ENCODE results near the gene SLMAP. TPM values are rescaled to one million over a fixed set of nuclear protein-coding genes. Genes with fewer than 3 reads are reported as not detected.

SLMAP gene
- total and polyA plus RNA-seq, 7 donors, result 31.2 to 180 (median 106) TPM

GRCh38 chr3:57838627-57839026 lies 82.5 kb downstream of the SLMAP start:
- DNase-seq, result no peak
- no peaks in the 10 kb centered on the region for H3K9me3 ChIP-seq
- no peaks in the 10 kb centered on the region for H3K27me3 ChIP-seq (ENCODE audit: insufficient read depth in 3 of 3, low read length in 2 of 3)
- intact Hi-C loops (cut with DNase I), result no loop called here
- no peak overlapping the region for H3K27ac ChIP-seq
- no peak overlapping the region for H3K4me3 ChIP-seq
- WGBS, 3 donors, result 94 to 97% (median 94%) methylated on average over 3 of the region's 3 CpGs
- H3K36me3 ChIP-seq (ENCODE audit: insufficient read depth in 1 of 2, low read depth in 1 of 2), result no peaks in the 10 kb centered on the region
- no peaks in the 10 kb centered on the region for H3K4me1 ChIP-seq
- no peak for TF ChIP-seq CTCF (IDR thresholded peaks at IDR 0.05)
- no peak for ATAC-seq

- DNase-seq (no peak), ATAC-seq (no peak)
- Histone ChIP-seq H3K36me3 (ENCODE audit: insufficient read depth in 1 of 2, low read depth in 1 of 2) (peaks cover 0 to under 1% of the 10 kb centered on the region in 2 donors), H3K27me3 (ENCODE audit: insufficient read depth in 3 of 3, low read length in 2 of 3) (no peaks in the 10 kb centered on the region), H3K9me3 (no peaks in the 10 kb centered on the region), H3K27ac (no peak overlapping the region), H3K4me1 (no peaks in the 10 kb centered on the region), H3K4me3 (no peak overlapping the region)
- 90 to 96% (median 93%) methylated on average over 1 of the region's 1 CpG for WGBS, 3 donors
- intact Hi-C loops (cut with DNase I), result no loop called here
- TF ChIP-seq CTCF (IDR thresholded peaks at IDR 0.05), result no peak
Measured at GRCh38 chr3:57840473-57840872, 84.4 kb downstream of the SLMAP start.

- intact Hi-C loops (cut with DNase I), result no loop called here
- no peak for TF ChIP-seq CTCF (IDR thresholded peaks at IDR 0.05)
- Histone ChIP-seq H3K27ac (no peak overlapping the region), H3K4me3 (no peak overlapping the region), H3K27me3 (ENCODE audit: insufficient read depth in 3 of 3, low read length in 2 of 3) (no peaks in the 10 kb centered on the region), H3K36me3 (ENCODE audit: insufficient read depth in 1 of 2, low read depth in 1 of 2) (peaks cover 0 to 7% of the 10 kb centered on the region in 2 donors), H3K9me3 (no peaks in the 10 kb centered on the region), H3K4me1 (no peaks in the 10 kb centered on the region)
- no peak for DNase-seq
- 72 to 86% (median 78%) methylated on average over 2 of the region's 2 CpGs for WGBS, 3 donors
- no peak for ATAC-seq
Measured at GRCh38 chr3:57841818-57842217, 85.7 kb downstream of the SLMAP start.

- no peaks in the 10 kb centered on the region for H3K27me3 ChIP-seq (ENCODE audit: insufficient read depth in 3 of 3, low read length in 2 of 3)
- peaks cover 0 to 36% of the 10 kb centered on the region in 2 donors for H3K36me3 ChIP-seq (ENCODE audit: insufficient read depth in 1 of 2, low read depth in 1 of 2)
- TF ChIP-seq CTCF (IDR thresholded peaks at IDR 0.05), result no peak
- intact Hi-C loops (cut with DNase I), result no loop called here
- 82 to 92% (median 83%) methylated on average over 3 of the region's 3 CpGs for WGBS, 3 donors
- H3K4me1 ChIP-seq, result no peaks in the 10 kb centered on the region
- no peak overlapping the region for H3K27ac ChIP-seq
- no peak overlapping the region for H3K4me3 ChIP-seq
- no peaks in the 10 kb centered on the region for H3K9me3 ChIP-seq
- ATAC-seq (no peak), DNase-seq (no peak)
Measured at GRCh38 chr3:57848177-57848738, 92.1 kb downstream of the SLMAP start.

- whole genome bisulfite sequencing, 3 donors, result 93 to 98% (median 94%) methylated on average over 6 of the region's 6 CpGs
- Histone ChIP-seq H3K4me3 (no peak overlapping the region), H3K27me3 (ENCODE audit: insufficient read depth in 3 of 3, low read length in 2 of 3) (no peaks in the 10 kb centered on the region), H3K27ac (no peak overlapping the region), H3K4me1 (no peaks in the 10 kb centered on the region), H3K9me3 (no peaks in the 10 kb centered on the region), H3K36me3 (ENCODE audit: insufficient read depth in 1 of 2, low read depth in 1 of 2) (peaks cover 0 to 31% of the 10 kb centered on the region in 2 donors)
- intact Hi-C loops (cut with DNase I), result no loop called here
- ATAC-seq (no peak), DNase-seq (no peak)
- no peak for TF ChIP-seq CTCF (IDR thresholded peaks at IDR 0.05)
Measured at GRCh38 chr3:57851304-57851703, 95.2 kb downstream of the SLMAP start.

All from psoas muscle (tissue), 8 donors.